ENCODE measurements around the gene GADD45GIP1. TPM values are rescaled to one million over a fixed set of nuclear protein-coding genes. Genes with fewer than 3 reads are reported as not detected.

GADD45GIP1 gene
- total RNA-seq = 10 to 100 TPM in 2 of 4 donors, 1 to 10 TPM in 2; 3.3 to 76.8 (median 12.8) TPM

DNA sequence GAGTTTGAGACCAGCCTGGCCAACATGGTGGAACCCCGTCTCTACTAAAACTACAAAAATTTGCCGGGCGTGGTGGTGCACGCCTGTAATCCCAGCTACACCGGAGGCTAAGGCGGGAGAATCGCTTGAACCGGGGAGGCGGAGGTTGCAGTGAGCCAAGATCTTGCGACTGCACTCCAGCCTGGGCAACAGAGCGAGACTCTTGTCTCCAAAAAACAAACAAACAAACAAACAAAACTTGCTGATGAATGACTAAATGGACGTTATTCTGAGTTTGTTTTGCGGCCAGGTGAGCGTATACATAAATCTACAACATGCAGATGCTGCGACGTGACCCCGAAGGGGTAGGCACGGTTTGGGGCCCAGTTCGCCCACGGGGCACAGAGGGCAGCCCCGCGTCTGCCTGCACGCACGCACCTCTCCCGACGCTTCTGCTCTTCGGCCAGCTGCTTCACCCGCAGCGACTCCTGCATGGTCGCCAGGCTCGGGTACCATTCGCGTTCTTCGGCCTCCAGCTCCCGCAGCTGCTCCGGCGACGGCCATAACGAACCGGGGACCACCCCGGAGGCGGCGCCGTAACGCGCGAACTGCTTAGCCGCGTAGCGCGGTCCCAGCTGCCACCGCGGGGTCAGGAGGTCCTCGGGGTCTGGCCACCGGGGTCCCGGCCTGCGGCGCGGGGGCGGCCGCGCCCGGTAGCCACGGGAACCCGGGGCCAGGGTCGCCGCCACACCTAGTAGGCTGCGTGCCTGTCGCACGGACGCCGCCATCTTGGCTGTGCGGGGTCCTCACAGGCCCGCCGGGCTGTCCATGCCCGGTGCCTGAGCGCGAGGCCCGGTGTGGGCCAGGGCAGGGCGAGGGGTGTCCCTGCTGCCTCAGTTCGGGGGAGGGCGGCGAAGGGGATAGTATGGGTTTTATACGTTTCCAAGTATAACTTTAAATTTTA lies at the start of gene GADD45GIP1:
Gene GADD45GIP1 (minus strand): TSS at position 778 of the 943 bp plus-strand sequence. CDS start 11 bp downstream, at position 767.
- no peaks in the 10 kb centered on the region for H3K4me1 ChIP-seq
- H3K4me3 ChIP-seq = peak within 1 kb of the TSS; percentile 59 to 80
- TF ChIP-seq, protein P1, sequence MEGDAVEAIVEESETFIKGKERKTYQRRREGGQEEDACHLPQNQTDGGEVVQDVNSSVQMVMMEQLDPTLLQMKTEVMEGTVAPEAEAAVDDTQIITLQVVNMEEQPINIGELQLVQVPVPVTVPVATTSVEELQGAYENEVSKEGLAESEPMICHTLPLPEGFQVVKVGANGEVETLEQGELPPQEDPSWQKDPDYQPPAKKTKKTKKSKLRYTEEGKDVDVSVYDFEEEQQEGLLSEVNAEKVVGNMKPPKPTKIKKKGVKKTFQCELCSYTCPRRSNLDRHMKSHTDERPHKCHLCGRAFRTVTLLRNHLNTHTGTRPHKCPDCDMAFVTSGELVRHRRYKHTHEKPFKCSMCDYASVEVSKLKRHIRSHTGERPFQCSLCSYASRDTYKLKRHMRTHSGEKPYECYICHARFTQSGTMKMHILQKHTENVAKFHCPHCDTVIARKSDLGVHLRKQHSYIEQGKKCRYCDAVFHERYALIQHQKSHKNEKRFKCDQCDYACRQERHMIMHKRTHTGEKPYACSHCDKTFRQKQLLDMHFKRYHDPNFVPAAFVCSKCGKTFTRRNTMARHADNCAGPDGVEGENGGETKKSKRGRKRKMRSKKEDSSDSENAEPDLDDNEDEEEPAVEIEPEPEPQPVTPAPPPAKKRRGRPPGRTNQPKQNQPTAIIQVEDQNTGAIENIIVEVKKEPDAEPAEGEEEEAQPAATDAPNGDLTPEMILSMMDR (IDR thresholded peaks at IDR 0.05) = no peak
- TF ChIP-seq POLR2A (IDR thresholded peaks at IDR 0.05) = peak; percentile 37 to 63
- H3K27me3 ChIP-seq = no peaks in the 10 kb centered on the region
- H3K9me3 ChIP-seq = no peaks in the 10 kb centered on the region
- intact Hi-C loops (cut with DNase I; ENCODE audit: low total_unique reads) = no loop called here
- DNase-seq = peak; percentile 61 to 81
- H3K36me3 ChIP-seq = no peaks in the 10 kb centered on the region
- peak within 1 kb of the TSS; percentile 84 to 95 for H3K27ac ChIP-seq

DNA sequence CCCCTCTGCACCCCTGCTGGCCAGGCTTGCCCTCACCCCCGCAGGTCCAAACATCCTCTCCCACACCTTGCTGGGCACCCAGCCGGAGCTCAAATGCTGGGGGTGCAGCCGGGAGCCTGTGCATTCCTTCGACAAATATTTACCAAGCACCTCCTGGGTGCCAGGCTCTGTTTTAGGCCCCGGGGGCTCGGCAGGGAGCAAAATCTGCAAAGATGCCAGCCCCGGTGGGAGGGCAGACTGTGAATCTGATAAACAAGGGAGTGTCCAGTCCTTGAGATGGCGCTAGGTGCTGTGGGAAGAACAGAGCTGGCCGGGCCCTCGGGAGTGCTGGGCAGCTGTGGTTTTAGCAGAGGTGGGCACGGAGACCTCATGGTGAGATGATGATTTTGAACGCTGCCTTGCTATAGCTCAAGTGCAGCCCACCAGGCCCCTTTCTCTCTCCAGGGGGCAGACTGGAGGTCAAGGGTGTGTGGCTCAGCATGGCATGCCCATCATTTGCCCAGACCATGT lies 48.9 kb upstream of the GADD45GIP1 start:
- H3K9me3 ChIP-seq = no peaks in the 10 kb centered on the region
- H3K4me3 ChIP-seq = peak overlapping the region in 1 of 2 donors; percentile 3
- intact Hi-C loops (cut with DNase I; ENCODE audit: low total_unique reads) = no loop called here
- TF ChIP-seq, protein P1 (IDR thresholded peaks at IDR 0.05) = no peak
- TF ChIP-seq POLR2A (IDR thresholded peaks at IDR 0.05) = no peak
- DNase-seq = no peak
- no peaks in the 10 kb centered on the region for H3K27me3 ChIP-seq
- H3K36me3 ChIP-seq = no peaks in the 10 kb centered on the region
- H3K27ac ChIP-seq = peak overlapping the region; percentile 95 to 99
- H3K4me1 ChIP-seq = peaks cover 8 to 55% of the 10 kb centered on the region in 2 donors

DNA sequence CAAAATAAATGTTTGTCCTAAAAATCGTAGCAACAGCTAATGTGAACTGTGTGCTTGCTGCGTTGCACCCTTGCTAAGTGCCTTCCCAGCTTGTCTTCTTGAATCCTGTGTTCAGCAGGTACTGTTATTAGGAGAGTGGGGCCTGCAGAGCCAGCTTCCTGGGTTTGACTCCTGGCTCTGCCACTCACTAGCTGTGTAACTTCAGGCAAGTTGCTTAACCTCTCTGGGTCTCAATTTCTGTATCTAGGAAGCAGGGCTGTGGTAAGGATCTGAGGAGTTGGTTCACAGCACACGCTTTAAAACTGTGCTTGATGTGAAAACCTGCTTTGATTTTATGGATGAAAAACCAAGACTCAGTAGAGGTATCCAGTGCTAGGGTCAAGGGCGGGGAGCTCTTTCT lies 48.2 kb upstream of the GADD45GIP1 start:
- no peak for DNase-seq
- H3K4me1 ChIP-seq = peaks cover 8 to 49% of the 10 kb centered on the region in 2 donors
- intact Hi-C loops (cut with DNase I; ENCODE audit: low total_unique reads) = no loop called here

DNA sequence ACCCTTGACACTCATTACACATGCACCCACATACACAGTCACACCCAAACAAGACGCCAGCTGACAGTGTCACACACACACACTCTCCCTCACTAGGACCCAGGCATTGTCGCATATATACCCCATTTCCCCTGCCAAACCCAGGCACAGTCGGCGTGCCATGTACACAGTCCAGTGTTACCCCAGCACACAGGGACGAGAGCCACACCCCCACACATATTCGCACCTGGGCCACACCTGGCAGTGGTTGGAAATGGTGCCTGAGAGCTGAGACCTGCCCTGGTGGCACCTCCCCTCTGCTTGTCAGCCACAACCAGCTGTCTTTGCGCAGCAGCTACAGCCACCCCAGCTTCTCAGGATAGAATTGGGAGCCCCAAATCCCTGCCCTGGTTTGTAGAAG lies 47.2 kb upstream of the GADD45GIP1 start:
- H3K4me3 ChIP-seq = no peak overlapping the region
- no peaks in the 10 kb centered on the region for H3K36me3 ChIP-seq
- intact Hi-C loops (cut with DNase I; ENCODE audit: low total_unique reads) = no loop called here
- H3K4me1 ChIP-seq = peaks cover 8 to 40% of the 10 kb centered on the region in 2 donors
- TF ChIP-seq POLR2A (IDR thresholded peaks at IDR 0.05) = no peak
- TF ChIP-seq, protein P1 (IDR thresholded peaks at IDR 0.05) = no peak
- H3K27ac ChIP-seq = peak overlapping the region; percentile 95 to 99
- DNase-seq = no peak
- H3K9me3 ChIP-seq = no peaks in the 10 kb centered on the region
- no peaks in the 10 kb centered on the region for H3K27me3 ChIP-seq

More for the DNA sequence above, 48.2 kb upstream of the GADD45GIP1 start:
- Histone ChIP-seq H3K27ac (peak overlapping the region; percentile 95 to 99), H3K27me3 (no peaks in the 10 kb centered on the region), H3K36me3 (no peaks in the 10 kb centered on the region), H3K9me3 (no peaks in the 10 kb centered on the region), H3K4me3 (no peak overlapping the region)
- TF ChIP-seq, protein P1 (IDR thresholded peaks at IDR 0.05) = no peak
- no peak for TF ChIP-seq POLR2A (IDR thresholded peaks at IDR 0.05)

DNA sequence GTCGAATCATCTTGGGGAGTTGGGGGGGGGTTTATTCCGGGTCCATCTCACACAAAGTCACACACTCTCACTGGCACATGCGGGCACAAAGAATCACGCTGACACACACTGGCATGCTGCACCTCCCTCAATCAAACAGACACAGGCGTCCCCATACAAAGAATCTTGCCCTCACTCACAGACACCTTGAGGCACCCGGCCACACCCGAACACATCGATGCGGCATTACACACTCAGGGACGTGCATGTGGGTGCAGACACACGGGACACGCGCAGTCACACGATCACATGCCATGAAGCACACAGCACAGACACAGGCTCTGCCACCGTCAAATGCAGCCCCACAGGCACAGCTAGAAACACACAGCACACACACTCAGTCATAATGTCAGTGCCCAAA lies 46.1 kb upstream of the GADD45GIP1 start:
- Histone ChIP-seq H3K9me3 (no peaks in the 10 kb centered on the region), H3K36me3 (no peaks in the 10 kb centered on the region), H3K4me1 (peaks cover 0 to 33% of the 10 kb centered on the region in 2 donors), H3K27ac (peak overlapping the region; percentile 95 to 99), H3K27me3 (no peaks in the 10 kb centered on the region), H3K4me3 (peak overlapping the region in 1 of 2 donors; percentile 46)
- intact Hi-C loops (cut with DNase I; ENCODE audit: low total_unique reads) = no loop called here
- DNase-seq = no peak
- TF ChIP-seq, protein P1 (IDR thresholded peaks at IDR 0.05) = no peak
- TF ChIP-seq POLR2A (IDR thresholded peaks at IDR 0.05) = no peak

Data from uterus (tissue), 4 donors.